H1 (cell line): ENCODE results near the gene CAST. TPM values are rescaled to one million over a fixed set of nuclear protein-coding genes. Genes with fewer than 3 reads are reported as not detected.

ENCODE experiments used
- HDAC6 ChIP-seq: IDR thresholded peaks from one replicate; pipeline ENCODE4 v1.7.1; 2012; ENCODE audit warnings: low read depth, mild to moderate bottlenecking, inconsistent platforms, low read length, moderate library complexity
- polyA plus RNA-seq, 7 experiments: library from polyadenylated mRNA; depleted of rRNA in 3 of 7; stranded (reverse) in 5 of 7; unstranded in 2 of 7; fragments of >200 nt in 5 of 7; fragments of 200-250 nt in 2 of 7; gene quantifications; 1 replicate in 5 of 7; 2 replicates in 1 of 7; 4 replicates in 1 of 7; pipeline versions ENCODE4 v1.2.1 to v1.2.3, GENCODE V29; 2011 to 2013; ENCODE audit warnings: missing spikeins in 2 of 7, mixed read lengths in 2 of 7
- total RNA-seq: library from RNA; stranded (reverse); fragmentation: NEBNext Ultra II Directional; extraction: Animal tissue kit (Norgen Biotek cat#: 25700); gene quantifications from 2 replicates; pipeline ENCODE4 v1.2.1, GENCODE V29; 2021

CAST gene
- total and polyA plus RNA-seq, 2 of the 8 experiments (the other 6 are each of a cell fraction or from before 2014, with no cell fraction given) = 9.0 to 48.2 TPM

DNA sequence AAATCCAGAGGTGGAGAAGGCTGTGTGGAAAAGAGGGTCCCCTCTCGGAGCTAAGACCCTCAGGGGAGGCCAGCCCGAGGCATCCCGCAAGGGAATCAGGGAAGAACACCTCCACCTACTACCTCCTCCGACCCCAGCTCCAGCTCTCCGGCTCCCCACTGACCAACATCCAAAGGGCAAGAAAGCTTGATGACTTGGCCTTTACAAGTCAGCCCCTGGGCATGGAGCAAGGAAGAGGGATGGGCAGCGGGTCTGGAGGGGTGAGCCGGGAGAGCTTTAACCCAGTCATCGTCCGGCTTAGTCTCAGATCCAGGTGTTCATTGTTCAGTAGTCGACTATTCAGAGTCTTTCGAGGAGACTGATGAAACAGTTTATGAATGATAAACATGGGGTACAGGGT is 113.5 kb downstream of the CAST start (continued):
- TF ChIP-seq HDAC6 = no peak
